ENCODE data around the gene IL1RAPL1. TPM values are rescaled to one million over a fixed set of nuclear protein-coding genes. Genes with fewer than 3 reads are reported as not detected.
A peak's percentile ranks its signal among the peaks of the same experiment; 100 is the strongest.

IL1RAPL1 gene
- total and polyA plus RNA-seq, 9 of the 15 experiments (the other 6 are each of a cell fraction or from before 2014, with no cell fraction given) = 0.04 to 0.07 (median 0.04) TPM; not detected in 6

DNA sequence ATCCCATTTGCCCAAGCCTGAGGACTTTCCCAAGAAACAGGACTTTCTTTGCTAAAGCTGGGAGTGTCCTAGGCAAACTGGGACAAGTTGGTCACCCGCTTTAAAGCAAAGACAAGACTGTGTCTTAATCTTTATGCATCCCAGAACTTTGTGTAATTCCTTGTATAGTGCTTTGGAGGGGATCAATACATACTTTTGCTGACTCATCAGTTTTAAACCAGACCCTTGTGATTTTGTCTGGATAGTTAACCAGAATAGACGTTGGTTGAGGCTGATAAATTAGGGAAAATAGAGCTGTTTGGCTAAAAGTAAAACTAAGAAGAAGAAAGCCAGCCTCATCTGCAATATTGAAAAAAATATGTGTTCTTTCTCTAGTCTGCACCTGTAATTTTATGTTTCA lies 82.8 kb downstream of the IL1RAPL1 start (continued):
- TF ChIP-seq, protein P1, sequence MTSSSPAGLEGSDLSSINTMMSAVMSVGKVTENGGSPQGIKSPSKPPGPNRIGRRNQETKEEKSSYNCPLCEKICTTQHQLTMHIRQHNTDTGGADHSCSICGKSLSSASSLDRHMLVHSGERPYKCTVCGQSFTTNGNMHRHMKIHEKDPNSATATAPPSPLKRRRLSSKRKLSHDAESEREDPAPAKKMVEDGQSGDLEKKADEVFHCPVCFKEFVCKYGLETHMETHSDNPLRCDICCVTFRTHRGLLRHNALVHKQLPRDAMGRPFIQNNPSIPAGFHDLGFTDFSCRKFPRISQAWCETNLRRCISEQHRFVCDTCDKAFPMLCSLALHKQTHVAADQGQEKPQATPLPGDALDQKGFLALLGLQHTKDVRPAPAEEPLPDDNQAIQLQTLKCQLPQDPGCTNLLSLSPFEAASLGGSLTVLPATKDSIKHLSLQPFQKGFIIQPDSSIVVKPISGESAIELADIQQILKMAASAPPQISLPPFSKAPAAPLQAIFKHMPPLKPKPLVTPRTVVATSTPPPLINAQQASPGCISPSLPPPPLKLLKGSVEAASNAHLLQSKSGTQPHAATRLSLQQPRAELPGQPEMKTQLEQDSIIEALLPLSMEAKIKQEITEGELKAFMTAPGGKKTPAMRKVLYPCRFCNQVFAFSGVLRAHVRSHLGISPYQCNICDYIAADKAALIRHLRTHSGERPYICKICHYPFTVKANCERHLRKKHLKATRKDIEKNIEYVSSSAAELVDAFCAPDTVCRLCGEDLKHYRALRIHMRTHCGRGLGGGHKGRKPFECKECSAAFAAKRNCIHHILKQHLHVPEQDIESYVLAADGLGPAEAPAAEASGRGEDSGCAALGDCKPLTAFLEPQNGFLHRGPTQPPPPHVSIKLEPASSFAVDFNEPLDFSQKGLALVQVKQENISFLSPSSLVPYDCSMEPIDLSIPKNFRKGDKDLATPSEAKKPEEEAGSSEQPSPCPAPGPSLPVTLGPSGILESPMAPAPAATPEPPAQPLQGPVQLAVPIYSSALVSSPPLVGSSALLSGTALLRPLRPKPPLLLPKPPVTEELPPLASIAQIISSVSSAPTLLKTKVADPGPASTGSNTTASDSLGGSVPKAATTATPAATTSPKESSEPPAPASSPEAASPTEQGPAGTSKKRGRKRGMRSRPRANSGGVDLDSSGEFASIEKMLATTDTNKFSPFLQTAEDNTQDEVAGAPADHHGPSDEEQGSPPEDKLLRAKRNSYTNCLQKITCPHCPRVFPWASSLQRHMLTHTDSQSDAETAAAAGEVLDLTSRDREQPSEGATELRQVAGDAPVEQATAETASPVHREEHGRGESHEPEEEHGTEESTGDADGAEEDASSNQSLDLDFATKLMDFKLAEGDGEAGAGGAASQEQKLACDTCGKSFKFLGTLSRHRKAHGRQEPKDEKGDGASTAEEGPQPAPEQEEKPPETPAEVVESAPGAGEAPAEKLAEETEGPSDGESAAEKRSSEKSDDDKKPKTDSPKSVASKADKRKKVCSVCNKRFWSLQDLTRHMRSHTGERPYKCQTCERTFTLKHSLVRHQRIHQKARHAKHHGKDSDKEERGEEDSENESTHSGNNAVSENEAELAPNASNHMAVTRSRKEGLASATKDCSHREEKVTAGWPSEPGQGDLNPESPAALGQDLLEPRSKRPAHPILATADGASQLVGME (CRISPR knock-in tag; IDR thresholded peaks at IDR 0.05) = no peak
- peak; percentile 84 for TF ChIP-seq MAFG (tag; conservative IDR thresholded peaks at IDR 0.05)
- TF ChIP-seq KLF6 (CRISPR knock-in tag; IDR thresholded peaks at IDR 0.05; ENCODE audit: borderline replicate concordance) = no peak
- TF ChIP-seq ZNF282 (CRISPR knock-in tag; IDR thresholded peaks at IDR 0.05) = no peak
- no peak for TF ChIP-seq ZNF121 (CRISPR knock-in tag; conservative IDR thresholded peaks at IDR 0.05)
- no peak for TF ChIP-seq DACH1 (IDR thresholded peaks at IDR 0.05; ENCODE audit: partially characterized antibody)
- TF ChIP-seq BRCA1 (IDR thresholded peaks at IDR 0.05) = no peak
- TF ChIP-seq BRCA1 (CRISPR knock-in tag; IDR thresholded peaks at IDR 0.05) = no peak

Data from K562 (cell line).